Upper lobe of left lung (tissue), 4 donors: ENCODE results near the gene CEP95.

Experiments used
- POLR2A ChIP-seq, 4 donors: fragments of 450-650 bp; IDR thresholded peaks; one replicate each; pipeline ENCODE4 v1.5.1; 2016 to 2017; ENCODE audit warnings: antibody characterized with exemption in 4 of 4, mild to moderate bottlenecking in 2 of 4
- POLR2AphosphoS5 ChIP-seq, 2 donors: sonication (generic); formaldehyde crosslinking; IDR thresholded peaks; one replicate each; pipeline ENCODE4 v1.5.1; 2017; ENCODE audit warnings: antibody characterized with exemption in 2 of 2
- TF ChIP-seq, protein P1 (sequence below), 6 experiments: fragments of 450-650 bp in 4 of 6; fragments of 200-600 bp in 2 of 6; sonication (generic) in 2 of 6; IDR thresholded peaks; one replicate each; pipeline ENCODE4 v1.5.1; 2016 to 2019; ENCODE audit warnings: antibody characterized with exemption in 6 of 6

DNA sequence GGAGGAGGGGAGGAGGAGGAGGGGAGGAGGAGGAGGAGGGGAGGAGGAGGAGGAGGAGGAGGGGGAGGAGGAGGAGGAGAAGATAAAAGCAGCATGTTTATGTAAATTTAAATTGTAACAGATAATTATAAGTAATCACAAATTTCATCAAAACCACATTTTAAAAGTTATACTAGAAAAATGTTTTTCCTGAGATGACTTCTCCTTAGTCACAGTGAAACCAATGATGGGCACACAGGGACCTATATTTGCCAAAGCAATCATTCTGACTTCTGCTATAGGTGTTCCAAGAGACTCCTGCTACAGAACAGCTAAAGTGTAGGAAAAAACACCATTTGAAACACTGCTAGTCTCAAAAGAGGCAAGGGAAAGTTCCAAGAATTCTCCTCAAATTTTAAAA lies 66.4 kb downstream of the CEP95 start:
- TF ChIP-seq POLR2AphosphoS5 (IDR thresholded peaks at IDR 0.05) (no peak), POLR2A (IDR thresholded peaks at IDR 0.05) (no peak)
- TF ChIP-seq, protein P1, sequence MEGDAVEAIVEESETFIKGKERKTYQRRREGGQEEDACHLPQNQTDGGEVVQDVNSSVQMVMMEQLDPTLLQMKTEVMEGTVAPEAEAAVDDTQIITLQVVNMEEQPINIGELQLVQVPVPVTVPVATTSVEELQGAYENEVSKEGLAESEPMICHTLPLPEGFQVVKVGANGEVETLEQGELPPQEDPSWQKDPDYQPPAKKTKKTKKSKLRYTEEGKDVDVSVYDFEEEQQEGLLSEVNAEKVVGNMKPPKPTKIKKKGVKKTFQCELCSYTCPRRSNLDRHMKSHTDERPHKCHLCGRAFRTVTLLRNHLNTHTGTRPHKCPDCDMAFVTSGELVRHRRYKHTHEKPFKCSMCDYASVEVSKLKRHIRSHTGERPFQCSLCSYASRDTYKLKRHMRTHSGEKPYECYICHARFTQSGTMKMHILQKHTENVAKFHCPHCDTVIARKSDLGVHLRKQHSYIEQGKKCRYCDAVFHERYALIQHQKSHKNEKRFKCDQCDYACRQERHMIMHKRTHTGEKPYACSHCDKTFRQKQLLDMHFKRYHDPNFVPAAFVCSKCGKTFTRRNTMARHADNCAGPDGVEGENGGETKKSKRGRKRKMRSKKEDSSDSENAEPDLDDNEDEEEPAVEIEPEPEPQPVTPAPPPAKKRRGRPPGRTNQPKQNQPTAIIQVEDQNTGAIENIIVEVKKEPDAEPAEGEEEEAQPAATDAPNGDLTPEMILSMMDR (IDR thresholded peaks at IDR 0.05) = no peak
